ENCODE results near the gene LRRC7.

Gene LRRC7

DNA sequence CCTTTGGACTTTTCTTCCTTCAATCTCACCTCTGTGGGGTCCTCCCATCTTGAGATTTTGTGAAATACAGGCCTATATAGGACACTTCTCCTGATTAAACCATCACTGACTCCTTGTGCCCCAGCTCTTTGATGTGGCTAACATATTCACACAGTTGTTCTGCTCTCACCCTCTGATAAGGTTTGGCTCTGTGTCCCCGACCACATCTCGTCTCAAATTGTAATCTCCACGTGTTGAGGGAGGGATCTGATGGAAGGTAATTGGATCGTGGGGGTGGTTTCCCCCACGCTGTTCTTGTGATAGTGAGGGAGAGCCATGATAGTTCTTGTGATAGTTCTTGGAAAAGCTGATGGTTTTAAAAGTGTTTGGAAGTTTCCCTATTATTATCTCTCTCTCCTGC is 19.7 kb downstream of the LRRC7 start:
- no peak for DNase-seq

DNA sequence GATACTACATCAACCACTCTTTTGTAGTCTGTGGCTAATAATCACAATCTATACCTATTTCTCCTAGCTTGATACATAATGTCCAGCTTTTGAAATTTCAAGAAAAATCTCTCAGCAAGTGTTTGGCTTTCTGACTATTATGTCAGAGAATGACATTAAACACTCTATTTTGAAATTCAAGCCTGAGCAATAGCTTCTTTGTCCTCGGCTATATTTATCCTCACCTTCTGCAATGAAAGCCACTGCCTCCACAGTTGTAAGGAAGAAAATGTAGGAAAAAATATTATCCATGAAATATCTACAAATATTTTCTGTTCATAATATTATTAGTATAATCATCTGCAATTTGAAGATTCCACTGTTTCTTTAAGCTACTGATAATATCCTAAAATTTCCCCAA is 22.1 kb downstream of the LRRC7 start:
- no peak for DNase-seq

- no peak for DNase-seq
Measured at GRCh38 chr1:69592341-69592740, 24.6 kb downstream of the LRRC7 start.

GRCh38 chr1:69595486-69595885 is 27.8 kb downstream of the LRRC7 start:
- DNase-seq, result no peak

DNA sequence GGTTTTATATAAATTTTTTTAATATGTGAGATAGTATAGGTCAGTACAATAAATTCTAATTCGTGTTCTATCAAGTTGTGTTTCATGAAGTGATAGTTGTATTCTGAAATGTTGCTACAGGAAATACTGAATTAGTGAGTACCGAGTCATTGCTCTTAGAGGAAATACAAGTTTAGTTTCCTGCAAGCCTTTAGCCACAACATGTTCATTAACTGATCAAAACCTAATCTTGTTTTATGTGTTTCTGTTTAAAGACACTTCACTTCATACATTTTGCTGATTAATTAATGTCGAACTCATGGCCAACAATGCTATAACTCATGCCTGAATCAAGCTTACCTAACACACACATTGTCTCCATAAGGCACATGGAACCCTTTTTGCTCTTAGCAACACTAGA is 43.6 kb downstream of the LRRC7 start:
- DNase-seq, result no peak

GRCh38 chr1:69613414-69613813 is 45.7 kb downstream of the LRRC7 start:
- no peak for DNase-seq

DNA sequence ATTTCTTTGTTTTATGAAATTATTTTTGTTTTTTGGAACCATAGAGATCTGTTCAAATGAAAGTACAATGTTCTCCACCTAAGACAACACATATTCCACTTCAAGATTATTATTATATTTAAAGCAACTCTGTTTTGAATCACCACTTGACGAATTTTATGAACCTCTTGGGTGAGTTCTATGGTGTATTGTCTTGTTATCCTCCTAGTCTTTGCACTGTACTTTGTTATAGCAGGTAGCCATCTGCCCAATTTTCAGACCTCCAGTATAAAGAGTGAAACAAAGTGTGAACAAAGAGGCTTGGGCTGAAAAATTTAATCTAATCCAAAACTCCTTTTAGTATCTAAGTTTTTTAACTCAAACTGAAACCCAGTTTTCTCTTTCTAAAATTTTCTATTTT is 71.0 kb downstream of the LRRC7 start:
- no peak for DNase-seq

DNA sequence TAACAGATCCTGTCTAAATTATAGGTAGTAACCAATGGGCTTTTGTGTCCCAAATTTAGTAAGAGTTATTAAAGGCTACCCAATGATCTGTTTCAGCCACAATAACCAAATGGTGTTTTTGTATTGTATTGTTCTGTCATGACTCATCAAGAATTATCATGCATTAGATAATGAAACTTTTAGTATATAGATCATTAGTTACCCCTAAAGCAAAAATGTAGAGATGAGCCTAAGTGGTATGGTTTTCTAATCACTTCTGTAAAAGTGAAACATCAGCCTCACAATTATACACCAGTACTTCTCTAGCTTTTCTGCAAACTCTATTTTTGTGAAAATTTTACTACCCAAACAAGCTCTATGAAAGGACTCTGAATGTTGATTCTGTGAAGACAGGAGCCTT is 71.4 kb downstream of the LRRC7 start:
- DNase-seq, result no peak

- DNase-seq, result no peak
Measured at GRCh38 chr1:69643266-69643665, 75.5 kb downstream of the LRRC7 start.

DNA sequence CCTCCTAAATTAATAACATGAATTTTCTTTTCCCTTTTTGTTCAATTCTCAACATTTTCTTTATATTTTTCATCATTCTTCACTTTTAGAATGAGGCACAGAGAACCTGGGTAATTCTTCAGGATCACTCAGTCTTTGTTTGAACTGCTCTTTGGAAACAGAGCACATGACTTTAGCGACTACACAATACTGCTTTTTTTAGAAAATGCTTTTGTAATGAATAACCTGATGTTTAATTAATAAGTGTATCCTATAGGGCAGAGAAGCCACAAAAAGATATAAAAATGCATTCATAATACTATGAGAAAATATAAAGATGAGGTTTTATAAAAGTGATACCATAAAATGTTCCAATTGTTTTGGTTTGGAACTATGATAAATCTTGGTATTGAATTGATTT is 77.8 kb downstream of the LRRC7 start:
- DNase-seq, result no peak

DNA sequence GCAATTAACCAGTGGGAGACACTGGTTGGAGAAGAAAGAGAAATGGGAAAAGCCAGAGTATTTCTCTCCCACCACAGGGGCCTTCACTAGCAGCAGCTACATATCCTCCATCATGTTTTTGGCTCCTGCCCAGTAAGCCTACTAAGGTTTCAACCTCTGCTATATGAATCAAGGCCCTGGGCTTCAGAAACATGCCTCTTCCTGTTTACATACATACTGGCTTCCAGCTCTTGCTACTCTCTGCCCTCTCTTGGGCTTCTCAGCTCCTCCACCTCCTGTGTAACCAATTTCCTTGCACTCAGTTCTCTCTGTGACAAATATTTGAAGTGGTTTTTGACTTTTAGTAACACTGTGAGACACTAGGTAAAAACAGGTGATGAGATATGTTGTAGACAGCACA is 80.8 kb downstream of the LRRC7 start:
- no peak for DNase-seq

DNA sequence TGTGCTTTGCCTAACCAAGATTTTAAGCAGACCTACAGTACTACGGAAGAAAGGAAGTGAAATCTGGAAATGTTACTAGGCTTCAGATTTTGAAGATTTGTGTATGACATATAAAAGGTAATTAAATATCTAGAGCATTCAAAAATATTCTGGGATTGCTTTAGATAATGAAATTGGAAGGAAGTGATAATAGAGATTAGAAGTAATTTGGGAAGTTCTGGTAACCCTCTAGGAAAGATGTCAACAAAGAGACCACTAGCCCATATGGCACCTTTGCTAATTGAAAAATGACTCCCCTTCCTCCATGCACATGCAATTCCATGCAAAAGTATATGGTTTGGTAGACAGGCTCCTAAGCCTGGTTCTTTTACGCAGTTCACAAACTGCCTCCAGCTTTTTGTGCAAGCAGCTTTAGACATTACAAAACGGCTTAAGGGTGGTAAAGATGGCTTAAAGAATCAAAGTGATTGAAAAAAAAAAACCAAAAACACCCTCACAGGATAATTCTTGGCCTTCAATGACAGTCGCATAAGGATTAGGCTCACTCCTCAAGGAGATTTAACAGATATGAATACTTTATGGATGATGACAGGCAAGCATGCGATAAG is 81.8 kb downstream of the LRRC7 start:
- no peak for DNase-seq

- no peak for DNase-seq
Measured at GRCh38 chr1:69650779-69651178, 83.1 kb downstream of the LRRC7 start.

DNA sequence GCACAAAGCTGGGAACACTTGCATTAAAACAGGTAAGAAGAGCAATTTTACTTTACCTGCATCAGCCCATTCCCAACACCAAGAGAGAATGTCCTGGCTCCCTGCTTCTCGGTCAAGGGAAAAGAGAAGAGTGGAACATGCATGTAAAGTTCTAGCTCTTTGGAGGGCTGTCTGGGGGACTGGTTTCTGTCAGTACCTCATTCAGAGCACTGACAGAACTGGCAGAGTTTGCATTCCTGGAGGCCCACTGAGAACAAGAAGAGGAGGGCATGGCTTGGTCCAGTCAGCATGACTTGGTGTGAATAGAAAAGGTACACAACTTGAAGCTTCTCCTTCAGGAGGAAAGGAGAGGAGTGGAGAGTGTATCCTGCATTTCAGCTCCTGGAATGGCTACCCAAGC is 83.9 kb downstream of the LRRC7 start:
- no peak for DNase-seq

DNA sequence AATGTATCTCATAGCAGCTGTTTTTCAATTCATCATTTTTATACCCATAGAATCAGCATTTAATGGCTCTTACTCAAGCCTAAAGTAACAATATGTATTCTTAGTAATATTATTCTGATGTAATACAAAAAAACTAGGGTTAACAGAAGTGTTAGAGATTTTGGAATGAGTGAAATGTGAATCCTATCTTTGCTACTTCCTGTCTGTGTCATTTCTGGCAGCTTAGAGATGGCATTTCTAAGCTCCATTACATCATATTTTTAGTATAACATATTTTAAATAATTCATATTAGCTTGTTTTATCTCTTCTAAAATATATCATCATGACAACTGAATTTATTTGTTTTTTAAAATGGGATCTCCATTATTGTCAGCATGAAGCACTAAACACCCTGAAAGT is 90.2 kb downstream of the LRRC7 start:
- no peak for DNase-seq

DNA sequence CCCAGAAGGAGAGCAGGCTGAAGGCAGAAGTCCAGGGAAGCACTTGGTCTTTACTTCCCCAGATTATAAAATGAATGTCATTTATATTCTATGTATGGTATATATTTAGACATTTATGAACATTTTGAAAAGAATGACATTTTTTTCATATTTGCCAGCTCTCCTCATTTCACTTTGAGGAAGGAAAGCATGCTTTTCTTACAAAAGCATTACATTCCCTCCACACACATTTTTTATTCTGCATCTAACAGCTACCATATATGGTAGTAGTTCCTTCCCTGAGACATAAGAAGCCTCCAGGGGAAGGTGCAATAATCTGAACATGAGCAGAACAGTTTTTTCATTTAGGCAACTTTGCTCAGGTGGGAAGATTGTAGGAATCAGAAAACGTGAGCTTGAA is 94.0 kb downstream of the LRRC7 start:
- no peak for DNase-seq

- DNase-seq, result no peak
Measured at GRCh38 chr1:69662321-69662720, 94.6 kb downstream of the LRRC7 start.

DNA sequence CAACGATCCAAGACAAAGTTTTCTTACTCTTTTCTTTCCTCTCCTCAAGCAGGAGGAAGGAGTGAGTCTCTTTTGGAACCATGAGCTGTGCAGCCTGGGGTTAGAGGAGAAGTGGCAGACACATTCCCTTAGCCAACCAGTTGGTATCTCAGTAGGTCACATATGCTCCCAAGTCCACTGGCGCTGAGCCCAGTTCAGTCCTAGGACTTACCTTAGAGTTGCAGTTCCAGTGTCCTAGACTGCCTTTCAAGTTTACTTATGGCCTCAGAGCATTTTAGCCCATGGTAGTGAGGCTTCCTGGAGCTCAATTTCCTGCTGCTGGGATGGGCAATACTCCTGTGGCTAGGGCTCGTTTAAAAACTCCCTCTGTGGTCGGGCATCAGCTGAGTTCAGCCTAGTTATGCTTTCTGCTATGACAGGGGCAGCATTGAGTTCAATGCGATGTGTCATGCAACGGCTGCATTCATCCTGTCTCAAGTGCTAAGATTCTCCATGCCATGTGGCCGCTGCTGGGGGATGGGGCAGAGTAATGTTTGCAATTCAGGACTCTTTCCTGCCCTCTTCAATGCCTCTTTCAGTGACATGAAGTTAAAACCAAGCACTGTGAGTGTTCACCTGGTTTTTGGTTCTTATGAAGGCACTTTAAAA is 103.8 kb downstream of the LRRC7 start:
- no peak for DNase-seq

GRCh38 chr1:69673321-69673720 is 105.6 kb downstream of the LRRC7 start:
- no peak for DNase-seq

DNA sequence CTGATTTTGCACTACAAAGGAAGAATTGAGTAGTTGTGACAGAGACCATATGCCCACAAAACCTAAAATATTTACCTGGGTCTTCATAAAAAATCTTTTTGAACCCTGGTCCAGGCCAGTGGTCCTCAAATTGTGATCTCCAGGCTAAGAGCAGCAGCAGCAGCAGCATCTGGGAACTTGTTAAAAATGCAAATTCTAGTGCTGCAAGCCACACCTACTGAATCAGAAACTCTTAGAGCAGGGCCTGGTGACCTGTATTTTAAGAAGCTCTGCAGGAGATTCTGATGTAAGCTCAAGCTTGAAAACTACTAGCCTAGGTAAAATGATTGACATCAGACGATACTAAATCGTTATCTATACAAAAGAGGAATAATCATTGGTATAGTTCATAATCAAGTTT is 112.2 kb downstream of the LRRC7 start:
- DNase-seq, result no peak

GRCh38 chr1:69686367-69686984 is 118.8 kb downstream of the LRRC7 start:
- no peak for DNase-seq

- DNase-seq, result no peak
Measured at GRCh38 chr1:69688193-69688592, 120.5 kb downstream of the LRRC7 start.

GRCh38 chr1:69691179-69691578 is 123.5 kb downstream of the LRRC7 start:
- DNase-seq, result no peak

Measured in right kidney (tissue), 1 donor.